IPS-NIHi11 (cell line): ENCODE results near the gene EFCAB14.
"Not testable (repeated sequence)": the region's sequence is repeated elsewhere in the genome, so short reads cannot be mapped to it uniquely, and the experiment has no call there.

Experiments
- DNase-seq: peaks from one replicate; pipeline ENCODE4 v3.0.0; 2012; ENCODE audit warnings: mixed read lengths, low spot score

Gene EFCAB14

GRCh38 chr1:46653405-46653958, 65.4 kb downstream of the EFCAB14 start:
- DNase-seq, result no peak

GRCh38 chr1:46652321-46653100, 66.4 kb downstream of the EFCAB14 start:
- no peak for DNase-seq

DNA sequence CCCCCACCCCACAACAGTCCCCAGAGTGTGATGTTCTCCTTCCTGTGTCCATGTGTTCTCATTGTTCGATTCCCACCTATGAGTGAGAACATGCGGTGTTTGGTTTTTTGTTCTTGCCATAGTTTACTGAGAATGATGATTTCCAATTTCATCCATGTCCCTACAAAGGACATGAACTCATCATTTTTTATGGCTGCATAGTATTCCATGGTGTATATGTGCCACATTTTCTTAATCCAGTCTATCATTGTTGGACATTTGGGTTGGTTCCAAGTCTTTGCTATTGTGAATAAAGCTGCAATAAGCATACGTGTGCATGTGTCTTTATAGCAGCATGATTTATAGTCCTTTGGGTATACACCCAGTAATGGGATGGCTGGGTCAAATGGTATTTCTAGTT, 67.8 kb downstream of the EFCAB14 start:
- DNase-seq, result not testable (repeated sequence)

- no peak for DNase-seq
Observed at GRCh38 chr1:46650491-46650890, 68.4 kb downstream of the EFCAB14 start.

GRCh38 chr1:46649764-46650163, 69.2 kb downstream of the EFCAB14 start:
- DNase-seq, result no peak

- DNase-seq, result no peak
Observed at GRCh38 chr1:46647611-46648010, 71.3 kb downstream of the EFCAB14 start.

- DNase-seq, result no peak
Observed at GRCh38 chr1:46646844-46647243, 72.1 kb downstream of the EFCAB14 start.

GRCh38 chr1:46646331-46646730, 72.6 kb downstream of the EFCAB14 start:
- no peak for DNase-seq

DNA sequence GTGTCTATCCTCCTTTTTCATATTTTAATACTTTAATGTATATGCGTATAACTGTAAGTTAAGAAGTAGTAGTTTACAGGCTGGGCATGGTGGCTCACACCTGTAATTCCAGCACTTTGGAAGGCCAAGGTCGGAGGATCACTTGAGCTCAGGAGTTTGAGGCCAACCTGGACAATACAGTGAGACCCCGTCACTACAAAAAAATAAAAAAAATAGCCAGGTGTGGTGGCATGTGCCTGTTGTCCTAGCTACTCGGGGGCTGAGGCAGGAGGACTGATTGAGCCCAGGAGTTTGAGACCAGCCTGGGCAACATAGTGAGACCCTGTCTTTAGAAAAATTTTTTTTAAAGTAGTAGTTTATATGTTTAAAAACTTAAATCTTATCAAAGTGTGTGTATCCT, 73.1 kb downstream of the EFCAB14 start:
- no peak for DNase-seq

DNA sequence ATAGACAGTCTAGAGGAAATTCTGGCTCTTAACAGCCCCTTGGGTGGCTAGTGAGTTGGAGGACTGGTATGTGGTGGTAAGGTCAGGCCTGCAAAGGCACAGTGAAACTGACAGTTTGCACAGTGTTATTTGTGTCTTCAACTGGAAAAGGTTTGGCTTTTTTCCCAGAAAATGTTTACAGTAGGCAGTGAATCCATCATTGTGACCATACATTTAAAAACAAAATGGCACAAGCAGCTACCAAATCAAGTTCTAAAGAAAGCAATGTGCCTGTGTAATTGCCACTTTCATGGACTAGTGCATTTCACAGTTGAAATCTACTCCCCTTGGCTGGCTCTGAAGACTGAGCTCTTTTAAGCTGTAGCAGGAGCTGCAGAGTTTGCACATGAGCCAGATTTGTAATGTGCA, 75.5 kb downstream of the EFCAB14 start:
- peak; percentile 30 for DNase-seq

GRCh38 chr1:46642115-46642680, 76.7 kb downstream of the EFCAB14 start:
- no peak for DNase-seq

DNA sequence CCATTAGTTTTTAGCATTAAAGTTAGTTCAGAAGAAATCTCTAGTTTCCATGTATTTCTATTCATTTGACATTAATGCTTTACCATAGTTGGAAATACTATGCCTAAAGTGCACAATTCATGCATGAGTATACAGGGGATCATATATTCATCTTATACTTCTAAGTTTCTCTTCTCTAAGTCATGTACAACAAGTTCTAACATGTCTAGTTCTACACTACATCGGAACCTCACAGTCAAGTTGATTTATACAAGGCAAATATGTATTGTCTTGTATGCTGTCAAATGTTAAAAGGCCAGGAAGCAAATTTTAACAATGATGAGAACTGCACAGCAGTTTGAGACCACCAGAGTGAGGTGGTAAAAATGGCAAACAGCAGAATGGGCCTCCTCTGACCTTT, 79.4 kb downstream of the EFCAB14 start:
- DNase-seq, result no peak

- DNase-seq, result no peak
Observed at GRCh38 chr1:46638921-46639320, 80.0 kb downstream of the EFCAB14 start.

DNA sequence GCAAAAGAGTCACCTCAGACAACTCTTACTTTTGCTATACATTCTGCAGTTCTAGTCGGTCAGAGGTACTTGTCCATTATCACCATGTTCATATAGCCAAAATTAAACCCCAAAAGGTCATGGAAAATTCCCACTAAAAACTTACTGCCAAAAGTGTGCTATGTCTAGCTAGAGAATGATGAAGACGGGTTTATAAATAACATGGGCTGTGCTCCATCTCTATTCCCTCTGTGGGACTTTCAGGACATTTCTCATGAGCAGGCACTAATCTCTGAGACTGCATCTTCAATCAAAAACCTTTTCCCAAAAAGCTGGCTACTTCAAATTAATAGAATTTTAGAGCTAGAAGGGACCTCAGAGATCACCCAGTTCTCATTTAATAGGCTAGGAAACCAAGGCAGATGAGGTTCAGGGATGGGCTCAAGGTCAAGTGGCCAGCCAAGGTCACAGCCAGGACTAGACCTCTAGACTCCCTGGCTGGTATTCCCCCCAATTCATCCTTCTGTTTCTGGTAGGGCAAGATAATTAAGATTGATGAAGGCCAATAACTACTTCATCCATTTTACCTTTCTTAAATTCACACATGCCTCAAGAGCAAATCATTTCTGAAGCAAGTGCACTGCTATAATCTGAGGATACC, 81.3 kb downstream of the EFCAB14 start:
- DNase-seq, result no peak

- DNase-seq, result no peak
Observed at GRCh38 chr1:46635205-46635604, 83.7 kb downstream of the EFCAB14 start.

GRCh38 chr1:46630719-46631118, 88.2 kb downstream of the EFCAB14 start:
- no peak for DNase-seq
